OCI-LY3 (cell line): ENCODE data around the gene OTOA.

ENCODE experiments used
- H2AFZ ChIP-seq: fragments of 200-600, 300-600 bp; shearing (Covaris generic); 2 replicates; pipeline ENCODE4 v1.6.0; 2014; ENCODE audit warnings: antibody characterized with exemption, low read depth, low read length
- H3K27ac ChIP-seq: fragments of 200-600, 300-600 bp; sonication (generic); 2 replicates; pipeline ENCODE4 v1.5.1; 2014; ENCODE audit warnings: mild to moderate bottlenecking, low read length, moderate library complexity, mixed read lengths
- H3K27me3 ChIP-seq: fragments of 200-600, 300-600 bp; sonication (generic); 2 replicates; pipeline ENCODE4 v1.6.1; 2014; ENCODE audit warnings: low read depth, low read length, mixed read lengths
- H3K36me3 ChIP-seq: fragments of 200-600, 300-600 bp; sonication (generic); replicated peaks from 2 replicates; pipeline ENCODE3; 2014; ENCODE audit warnings: low read depth, low read length, mixed read lengths
- H3K4me1 ChIP-seq: fragments of 300-600, 200-600 bp; sonication (generic); 2 replicates; pipeline ENCODE4 v1.6.1; 2014; ENCODE audit warnings: low read length, mixed read lengths
- H3K4me2 ChIP-seq: fragments of 200-600, 300-600 bp; sonication (generic); 2 replicates; pipeline ENCODE4 v1.6.1; 2014; ENCODE audit warnings: low read length, mixed read lengths
- H3K4me3 ChIP-seq: fragments of 300-600, 200-600 bp; sonication (generic); 2 replicates; pipeline ENCODE4 v1.5.1; 2014; ENCODE audit warnings: antibody characterized with exemption, mild to moderate bottlenecking, low read length, moderate library complexity
- H3K79me2 ChIP-seq: fragments of 300-600, 200-600 bp; shearing (Covaris generic); 2 replicates; pipeline ENCODE4 v1.6.1; 2014; ENCODE audit warnings: mild to moderate bottlenecking, low read length, mixed read lengths
- H3K9ac ChIP-seq: fragments of 300-600, 200-600 bp; shearing (Covaris generic); 2 replicates; pipeline ENCODE4 v1.6.0; 2014; ENCODE audit warnings: mild to moderate bottlenecking, low read length, moderate library complexity
- H3K9me3 ChIP-seq: fragments of 200-600, 300-600 bp; shearing (Covaris generic); 2 replicates; pipeline ENCODE4 v1.6.1; 2014; ENCODE audit warnings: low read length, mixed read lengths; ENCODE audit not compliant: insufficient read depth
- H4K20me1 ChIP-seq: fragments of 200-600, 300-600 bp; sonication (generic); 2 replicates; pipeline ENCODE4 v1.6.1; 2016; ENCODE audit warnings: low read length, mixed read lengths; ENCODE audit not compliant: insufficient read depth
- CTCF ChIP-seq: fragments of 200-600, 300-600 bp; sonication (generic); IDR thresholded peaks from 2 replicates; pipeline ENCODE4 v1.5.1; 2014; ENCODE audit warnings: antibody characterized with exemption, low read length, low read depth
- EZH2phosphoT487 ChIP-seq: fragments of 200-600 bp; shearing (Covaris generic); IDR thresholded peaks from 2 replicates; pipeline ENCODE4 v1.6.1; 2018; ENCODE audit warnings: antibody characterized with exemption, mixed run types, low read depth

The OTOA gene

GRCh38 chr16:21663889-21664647 lies at the start of gene OTOA:
TSS of gene OTOA (plus strand) at chr16:21663968. CDS start at chr16:21678515, 14,547 bp downstream.
- H3K4me3 ChIP-seq, result peak within 1 kb of the TSS; percentile 76
- no peak within 1 kb of the TSS for H3K27ac ChIP-seq
- no peaks in the 10 kb centered on the region for H3K9me3 ChIP-seq
- peaks cover 28% of the 10 kb centered on the region for H3K4me1 ChIP-seq
- no peaks in the 10 kb centered on the region for H4K20me1 ChIP-seq
- H2AFZ ChIP-seq, result peak within 1 kb of the TSS; percentile 68
- TF ChIP-seq EZH2phosphoT487, result no peak
- no peak for TF ChIP-seq CTCF
- no peaks in the 10 kb centered on the region for H3K79me2 ChIP-seq
- H3K36me3 ChIP-seq, result peaks cover 4% of the 10 kb centered on the region
- H3K4me2 ChIP-seq, result peak within 1 kb of the TSS; percentile 95
- peak within 1 kb of the TSS; percentile 42 for H3K9ac ChIP-seq
- no peaks in the 10 kb centered on the region; the same call in 1 of the 2 replicates for H3K27me3 ChIP-seq

GRCh38 chr16:21614896-21615295 lies 48.9 kb upstream of the OTOA start:
- Histone ChIP-seq H3K4me2 (no peak overlapping the region), H3K9ac (no peak overlapping the region), H3K4me3 (no peak overlapping the region), H3K36me3 (peaks cover 16% of the 10 kb centered on the region), H3K27me3 (no peaks in the 10 kb centered on the region), H2AFZ (no peak overlapping the region), H3K27ac (no peak overlapping the region), H3K4me1 (peaks cover 10% of the 10 kb centered on the region), H3K9me3 (no peaks in the 10 kb centered on the region), H3K79me2 (peaks cover 49% of the 10 kb centered on the region), H4K20me1 (peaks cover 26% of the 10 kb centered on the region)
- TF ChIP-seq CTCF (peak; percentile 24; the same call in 1 of the 2 replicates), EZH2phosphoT487 (no peak)

- no peak overlapping the region for H3K27ac ChIP-seq
- peaks cover 5% of the 10 kb centered on the region; the same call in 1 of the 2 replicates for H4K20me1 ChIP-seq
- H3K4me2 ChIP-seq, result no peak overlapping the region
Observed at GRCh38 chr16:21617607-21618006, 46.2 kb upstream of the OTOA start.

More at GRCh38 chr16:21617607-21618006, 46.2 kb upstream of the OTOA start:
- no peak overlapping the region for H3K4me3 ChIP-seq
- peaks cover 16% of the 10 kb centered on the region for H3K36me3 ChIP-seq
- H2AFZ ChIP-seq, result no peak overlapping the region
- TF ChIP-seq CTCF (no peak), EZH2phosphoT487 (no peak)
- H3K9ac ChIP-seq, result no peak overlapping the region
- no peaks in the 10 kb centered on the region for H3K9me3 ChIP-seq
- peaks cover 5% of the 10 kb centered on the region for H3K4me1 ChIP-seq
- no peaks in the 10 kb centered on the region for H3K27me3 ChIP-seq
- H3K79me2 ChIP-seq, result peaks cover 23% of the 10 kb centered on the region
